C4-2B (cell line): ENCODE measurements around the gene SEC24D.

Source experiments
- ZFX ChIP-seq: fragments of 450-650 bp; IDR thresholded peaks from 2 replicates; pipeline ENCODE4 v1.6.1; 2017
- TF ChIP-seq, protein P1 (sequence below): fragments of 450-650 bp; conservative IDR thresholded peaks from 2 replicates; pipeline ENCODE4 v1.5.1; 2017; ENCODE audit warnings: mild to moderate bottlenecking

DNA sequence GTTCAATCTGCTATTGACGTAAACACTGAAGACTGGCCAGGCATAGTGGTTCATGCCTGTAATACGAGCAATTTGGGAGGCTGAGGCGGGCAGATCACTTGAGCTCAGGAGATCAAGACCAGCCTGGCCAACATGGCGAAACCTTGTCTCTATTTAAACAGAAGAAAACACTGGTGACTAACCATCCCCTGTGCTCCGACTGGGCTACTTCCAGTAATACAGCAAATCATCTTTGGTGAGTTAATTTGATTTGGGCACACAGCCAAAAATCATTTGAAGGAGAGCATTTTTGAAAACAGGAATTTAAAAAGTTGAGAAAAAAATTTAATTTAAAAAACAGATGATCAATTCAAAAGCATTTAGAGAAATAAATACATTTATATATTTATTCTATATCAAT lies 52.0 kb downstream of the SEC24D start:
- TF ChIP-seq, protein P1, sequence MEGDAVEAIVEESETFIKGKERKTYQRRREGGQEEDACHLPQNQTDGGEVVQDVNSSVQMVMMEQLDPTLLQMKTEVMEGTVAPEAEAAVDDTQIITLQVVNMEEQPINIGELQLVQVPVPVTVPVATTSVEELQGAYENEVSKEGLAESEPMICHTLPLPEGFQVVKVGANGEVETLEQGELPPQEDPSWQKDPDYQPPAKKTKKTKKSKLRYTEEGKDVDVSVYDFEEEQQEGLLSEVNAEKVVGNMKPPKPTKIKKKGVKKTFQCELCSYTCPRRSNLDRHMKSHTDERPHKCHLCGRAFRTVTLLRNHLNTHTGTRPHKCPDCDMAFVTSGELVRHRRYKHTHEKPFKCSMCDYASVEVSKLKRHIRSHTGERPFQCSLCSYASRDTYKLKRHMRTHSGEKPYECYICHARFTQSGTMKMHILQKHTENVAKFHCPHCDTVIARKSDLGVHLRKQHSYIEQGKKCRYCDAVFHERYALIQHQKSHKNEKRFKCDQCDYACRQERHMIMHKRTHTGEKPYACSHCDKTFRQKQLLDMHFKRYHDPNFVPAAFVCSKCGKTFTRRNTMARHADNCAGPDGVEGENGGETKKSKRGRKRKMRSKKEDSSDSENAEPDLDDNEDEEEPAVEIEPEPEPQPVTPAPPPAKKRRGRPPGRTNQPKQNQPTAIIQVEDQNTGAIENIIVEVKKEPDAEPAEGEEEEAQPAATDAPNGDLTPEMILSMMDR = no peak
- TF ChIP-seq ZFX = no peak
